HepG2 (cell line): ENCODE results near the gene CHD9NB. TPM values are rescaled to one million over a fixed set of nuclear protein-coding genes. Genes with fewer than 3 reads are reported as not detected.
A peak's percentile ranks its signal among the peaks of the same experiment; 100 is the strongest.

Source experiments
- BHLHE40 ChIP-seq: IDR thresholded peaks from 2 replicates; pipeline ENCODE4 v1.6.1; 2011; ENCODE audit warnings: low read length, improper control_type of control experiment
- FOXC1 ChIP-seq: sonication (generic); formaldehyde crosslinking; IDR thresholded peaks from 2 replicates; pipeline ENCODE4 v1.8.0; 2022; ENCODE audit warnings: mild to moderate bottlenecking, missing genetic modification reagents, borderline replicate concordance
- GATAD2A ChIP-seq: IDR thresholded peaks from 2 replicates; pipeline ENCODE4 v1.6.1; 2016
- HINFP ChIP-seq: sonication (generic); formaldehyde crosslinking; IDR thresholded peaks from 2 replicates; pipeline ENCODE4 v1.4.0; 2020; ENCODE audit warnings: low read depth, mild to moderate bottlenecking, missing genetic modification reagents
- HMG20B ChIP-seq: conservative IDR thresholded peaks from 2 replicates; pipeline ENCODE4 v1.6.1; 2016; ENCODE audit warnings: missing genetic modification reagents, missing compliant biosample characterization
- IKZF5 ChIP-seq: IDR thresholded peaks from 2 replicates; pipeline ENCODE4 v1.6.1; 2018; ENCODE audit warnings: missing genetic modification reagents, mild to moderate bottlenecking, missing compliant biosample characterization
- IRF2 ChIP-seq: IDR thresholded peaks from 2 replicates; pipeline ENCODE4 v1.6.1; 2018; ENCODE audit warnings: missing genetic modification reagents, missing compliant biosample characterization
- JUND ChIP-seq: sonication (generic); formaldehyde crosslinking; IDR thresholded peaks from 2 replicates; pipeline ENCODE4 v1.8.0; 2022; ENCODE audit warnings: mild to moderate bottlenecking, missing genetic modification reagents
- MED1 ChIP-seq: sonication (generic); formaldehyde crosslinking; IDR thresholded peaks from 2 replicates; pipeline ENCODE4 v1.4.0; 2020; ENCODE audit warnings: missing genetic modification reagents
- MIER3 ChIP-seq: IDR thresholded peaks from 2 replicates; pipeline ENCODE4 v1.6.1; 2016; ENCODE audit warnings: missing compliant biosample characterization, borderline replicate concordance
- MLX ChIP-seq: IDR thresholded peaks from 2 replicates; pipeline ENCODE4 v1.6.1; 2016
- NRL ChIP-seq: sonication (generic); formaldehyde crosslinking; IDR thresholded peaks from 2 replicates; pipeline ENCODE4 v1.5.0; 2020; ENCODE audit warnings: missing genetic modification reagents, mild to moderate bottlenecking, moderate library complexity, borderline replicate concordance
- PHF8 ChIP-seq: sonication (generic); formaldehyde crosslinking; IDR thresholded peaks from 2 replicates; pipeline ENCODE4 v1.5.0; 2020; ENCODE audit warnings: missing genetic modification reagents
- PITX1 ChIP-seq: sonication (generic); formaldehyde crosslinking; IDR thresholded peaks from 2 replicates; pipeline ENCODE4 v1.5.1; 2020; ENCODE audit warnings: mild to moderate bottlenecking, missing genetic modification reagents
- POGZ ChIP-seq: sonication (generic); formaldehyde crosslinking; IDR thresholded peaks from 2 replicates; pipeline ENCODE4 v1.4.0; 2020; ENCODE audit warnings: mild to moderate bottlenecking, missing genetic modification reagents
- SALL1 ChIP-seq: sonication (generic); formaldehyde crosslinking; IDR thresholded peaks from 2 replicates; pipeline ENCODE4 v1.8.0; 2022; ENCODE audit warnings: mild to moderate bottlenecking, missing genetic modification reagents
- SNAI1 ChIP-seq: sonication (generic); formaldehyde crosslinking; IDR thresholded peaks from 2 replicates; pipeline ENCODE4 v1.5.0; 2020; ENCODE audit warnings: mild to moderate bottlenecking, missing genetic modification reagents, borderline replicate concordance
- SRSF9 ChIP-seq: fragments of 200-400 bp; formaldehyde crosslinking; IDR thresholded peaks from 2 replicates; pipeline ENCODE4 v1.6.1; 2018; ENCODE audit warnings: borderline replicate concordance, mild to moderate bottlenecking, low read depth, low read length; ENCODE audit not compliant: insufficient read depth, poor library complexity, severe bottlenecking
- ZBTB8A ChIP-seq: sonication (generic); formaldehyde crosslinking; IDR thresholded peaks from 2 replicates; pipeline ENCODE4 v1.4.0; 2020; ENCODE audit warnings: mild to moderate bottlenecking, low read depth, missing genetic modification reagents, borderline replicate concordance
- ZFP36 ChIP-seq: fragments of 150-350 bp; IDR thresholded peaks from 2 replicates; pipeline ENCODE4 v1.6.1; 2018; ENCODE audit warnings: borderline replicate concordance, low read length, low read depth; ENCODE audit not compliant: partially characterized antibody
- ZNF234 ChIP-seq: sonication (generic); formaldehyde crosslinking; conservative IDR thresholded peaks from 2 replicates; pipeline ENCODE4 v1.5.1; 2020; ENCODE audit warnings: mild to moderate bottlenecking, missing genetic modification reagents
- ZNF235 ChIP-seq: sonication (generic); formaldehyde crosslinking; IDR thresholded peaks from 2 replicates; pipeline ENCODE4 v1.8.1; 2023; ENCODE audit warnings: mild to moderate bottlenecking, missing genetic modification reagents, borderline replicate concordance
- ZNF253 ChIP-seq: sonication (generic); formaldehyde crosslinking; IDR thresholded peaks from 2 replicates; pipeline ENCODE4 v1.8.0; 2022; ENCODE audit warnings: mild to moderate bottlenecking, missing genetic modification reagents, borderline replicate concordance
- ZNF260 ChIP-seq: sonication (generic); formaldehyde crosslinking; IDR thresholded peaks from 2 replicates; pipeline ENCODE4 v1.4.0; 2020; ENCODE audit warnings: missing genetic modification reagents, low read depth, mild to moderate bottlenecking, borderline replicate concordance
- ZNF264 ChIP-seq: sonication (generic); formaldehyde crosslinking; IDR thresholded peaks from 2 replicates; pipeline ENCODE4 v1.4.0; 2020; ENCODE audit warnings: missing genetic modification reagents
- ZNF333 ChIP-seq: sonication (generic); formaldehyde crosslinking; IDR thresholded peaks from 2 replicates; pipeline ENCODE4 v1.4.0; 2020; ENCODE audit warnings: mild to moderate bottlenecking, missing genetic modification reagents, borderline replicate concordance
- ZNF383 ChIP-seq: sonication (generic); formaldehyde crosslinking; IDR thresholded peaks from 2 replicates; pipeline ENCODE4 v1.4.0; 2020; ENCODE audit warnings: missing genetic modification reagents, mild to moderate bottlenecking, borderline replicate concordance
- ZNF496 ChIP-seq: sonication (generic); formaldehyde crosslinking; IDR thresholded peaks from 2 replicates; pipeline ENCODE4 v1.8.1; 2023; ENCODE audit warnings: mild to moderate bottlenecking, moderate library complexity, missing genetic modification reagents; ENCODE audit not compliant: insufficient replicate concordance
- ZNF629 ChIP-seq: sonication (generic); formaldehyde crosslinking; conservative IDR thresholded peaks from 2 replicates; pipeline ENCODE4 v1.5.0; 2020; ENCODE audit warnings: missing genetic modification reagents
- polyA plus RNA-seq, 8 experiments: library from polyadenylated mRNA; depleted of rRNA in 3 of 8; stranded (reverse) in 7 of 8; unstranded in 1 of 8; fragments of >200 nt; fragmentation: Illumina TruSeq in 4 of 8; extraction: Trizol in 4 of 8; gene quantifications; 2 replicates each; pipeline versions ENCODE4 v1.2.1 to v1.2.3, GENCODE V29; 2011 to 2016; ENCODE audit warnings: low read depth in 4 of 8, missing spikeins in 1 of 8, mixed read lengths in 1 of 8; ENCODE audit not compliant: insufficient read depth in 1 of 8
- total RNA-seq, 5 experiments: library from RNA; depleted of rRNA; stranded (reverse); fragments of >200 nt; fragmentation: Illumina TruSeq; extraction: Trizol; gene quantifications; 2 replicates each; pipeline ENCODE4 v1.2.3, GENCODE V29; 2016; ENCODE audit warnings: low read depth in 1 of 5

The CHD9NB gene
- total and polyA plus RNA-seq, 2 of the 13 experiments (the other 11 are each of a cell fraction or from before 2014, with no cell fraction given) = 0.17 to 0.18 TPM

GRCh38 chr16:53055541-53056391 lies 3.1 kb upstream of the CHD9NB start (continued):
- TF ChIP-seq HINFP (no peak), MLX (CRISPR knock-in tag) (no peak), POGZ (no peak), ZNF629 (CRISPR knock-in tag) (peak; percentile 98), PHF8 (CRISPR knock-in tag) (no peak), ZNF383 (CRISPR knock-in tag) (no peak), SNAI1 (no peak), HMG20B (no peak), SALL1 (CRISPR knock-in tag) (no peak), ZNF260 (CRISPR knock-in tag) (no peak), MED1 (CRISPR knock-in tag) (no peak), ZNF496 (CRISPR knock-in tag) (no peak), ZBTB8A (CRISPR knock-in tag) (no peak), ZNF253 (CRISPR knock-in tag) (no peak), BHLHE40 (no peak), IKZF5 (CRISPR knock-in tag) (0 out of 2 replicates have a peak, but pooled peaks have one; percentile 14), ZNF264 (CRISPR knock-in tag) (no peak), SRSF9 (no peak), PITX1 (no peak), ZNF333 (CRISPR knock-in tag) (no peak), ZNF235 (CRISPR knock-in tag) (no peak), ZFP36 (no peak), GATAD2A (CRISPR knock-in tag) (peak; percentile 33; the same call in 1 of the 2 replicates), JUND (CRISPR knock-in tag) (no peak), ZNF234 (CRISPR knock-in tag) (no peak), MIER3 (no peak), IRF2 (CRISPR knock-in tag) (no peak), NRL (CRISPR knock-in tag) (no peak), FOXC1 (no peak; the same call in 1 of the 2 replicates)
